GM19193 (cell line): ENCODE measurements around the gene PADI4.
A peak's percentile ranks its signal among the peaks of the same experiment; 100 is the strongest.

Experiments used
- POLR2A ChIP-seq: IDR thresholded peaks from 4 replicates; pipeline ENCODE4 v1.6.1; 2011; ENCODE audit not compliant: insufficient read depth, insufficient read length; ENCODE audit errors: extremely low read depth

The PADI4 gene

GRCh38 chr1:17405898-17406759, 98.1 kb downstream of the PADI4 start:
- TF ChIP-seq POLR2A: peak; percentile 42

DNA sequence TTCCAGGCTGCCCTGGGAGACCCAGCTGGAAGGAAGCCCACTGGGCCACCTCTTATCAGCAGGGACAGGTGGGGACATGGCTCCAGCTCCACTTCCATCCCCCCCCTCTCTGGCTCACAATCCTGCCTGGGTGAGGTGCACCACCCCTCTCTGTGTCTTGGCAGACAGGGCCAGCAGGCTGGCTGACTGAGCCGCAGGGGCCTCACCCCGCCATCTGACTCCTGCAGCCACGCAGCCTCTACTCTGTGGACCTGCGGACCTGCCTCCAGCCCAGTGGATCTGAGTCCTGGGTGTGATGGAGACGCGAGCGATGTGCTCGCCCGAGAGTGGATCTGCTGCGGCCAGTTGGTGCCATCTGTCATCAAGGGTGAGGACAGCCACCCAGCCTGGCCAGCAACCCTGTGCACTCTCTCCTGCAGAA, 101.4 kb downstream of the PADI4 start:
- TF ChIP-seq POLR2A: no peak

DNA sequence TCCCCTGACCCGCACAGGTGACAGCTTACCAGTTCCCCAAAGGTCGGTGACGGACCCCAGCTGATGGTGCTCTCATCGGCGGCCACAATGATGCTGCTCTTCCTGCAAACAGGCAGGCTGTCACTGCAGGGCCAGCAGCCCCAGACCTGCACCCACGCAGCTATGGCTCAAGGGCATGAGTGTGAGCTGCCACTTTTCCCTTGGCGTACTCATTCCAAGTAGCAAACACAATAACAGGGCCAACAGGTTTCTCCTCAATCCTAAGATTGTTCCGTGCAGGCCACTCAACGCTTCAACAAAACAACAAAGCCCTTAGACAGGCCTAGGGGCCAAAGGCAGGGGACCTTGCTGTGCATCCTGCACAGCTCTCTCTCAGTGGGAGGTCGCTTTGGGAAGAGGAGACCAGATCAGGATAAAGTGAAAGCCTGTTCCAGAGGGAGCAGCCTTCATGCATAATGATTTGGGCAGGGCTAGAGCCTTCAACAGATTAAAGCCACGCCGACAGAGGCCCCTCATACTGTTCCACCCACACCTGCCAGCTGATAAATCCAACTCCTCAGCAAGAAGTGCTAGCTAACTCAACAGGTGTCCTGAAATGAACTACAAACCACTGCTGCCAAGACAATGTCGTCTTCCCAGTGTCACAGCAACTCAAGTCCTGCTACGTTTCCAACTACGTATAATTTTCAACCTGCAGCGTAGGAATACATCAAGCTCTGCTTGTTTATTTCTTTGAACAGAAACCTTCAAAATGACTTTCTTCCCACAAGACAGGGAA, 104.3 kb downstream of the PADI4 start:
- TF ChIP-seq POLR2A: no peak
